Suprapubic skin (tissue), 4 donors: Measurements from ENCODE around the gene HBP1. TPM values are rescaled to one million over a fixed set of nuclear protein-coding genes. Genes with fewer than 3 reads are reported as not detected.
"Not testable (repeated sequence)": the region's sequence is repeated elsewhere in the genome, so short reads cannot be mapped to it uniquely, and the experiment has no call there.

ENCODE experiments used
- DNase-seq, 2 donors: peaks; one replicate each; pipeline ENCODE4 v3.0.0-alpha.2; 2019; ENCODE audit warnings: low spot score in 2 of 2
- H3K27ac ChIP-seq: fragments of 200-600 bp; sonication (generic); one replicate; pipeline ENCODE4 v1.5.1; 2019
- H3K27me3 ChIP-seq: fragments of 200-600 bp; sonication (generic); one replicate; pipeline ENCODE4 v1.5.1; 2019
- H3K36me3 ChIP-seq: fragments of 200-600 bp; sonication (generic); one replicate; pipeline ENCODE4 v1.5.1; 2019
- H3K4me1 ChIP-seq: fragments of 200-600 bp; sonication (generic); one replicate; pipeline ENCODE4 v1.5.1; 2019
- H3K4me3 ChIP-seq: fragments of 200-600 bp; sonication (generic); one replicate; pipeline ENCODE4 v1.5.1; 2019; ENCODE audit warnings: mild to moderate bottlenecking
- H3K9me3 ChIP-seq: fragments of 200-600 bp; sonication (generic); one replicate; pipeline ENCODE4 v1.5.1; 2019
- CTCF ChIP-seq, 2 donors: fragments of 200-600 bp in 1 of 2; fragments of 450-650 bp in 1 of 2; sonication (generic) in 1 of 2; IDR thresholded peaks; one replicate each; pipeline ENCODE4 v1.5.1; 2016 to 2019; ENCODE audit warnings: antibody characterized with exemption in 2 of 2, mild to moderate bottlenecking in 1 of 2, moderate library complexity in 1 of 2
- EP300 ChIP-seq: sonication (generic); formaldehyde crosslinking; IDR thresholded peaks from one replicate; pipeline ENCODE4 v1.6.1; 2017; ENCODE audit warnings: antibody characterized with exemption
- POLR2A ChIP-seq, 2 donors: fragments of 450-650 bp; IDR thresholded peaks; one replicate each; pipeline ENCODE4 v1.6.1; 2017; ENCODE audit warnings: antibody characterized with exemption in 2 of 2, mild to moderate bottlenecking in 2 of 2, moderate library complexity in 2 of 2
- POLR2AphosphoS5 ChIP-seq, 3 donors: sonication (generic); formaldehyde crosslinking; IDR thresholded peaks; one replicate each; pipeline ENCODE4 v1.6.1; 2017; ENCODE audit warnings: antibody characterized with exemption in 3 of 3
- WGBS: methylation state at CpG from one replicate; pipeline ENCODE4 v1.1.5; 2018; 5-methylcytosine and 5-hydroxymethylcytosine counted together
- total RNA-seq, 4 donors: library from RNA; depleted of rRNA; stranded (reverse); fragments of >200 nt; gene quantifications; one replicate each; pipeline ENCODE4 v1.1.0, GENCODE V29; 2016

The HBP1 gene
- total RNA-seq, 4 donors from 2014 or later, result 101 to 207 (median 138) TPM

GRCh38 chr7:107150375-107151073 is 18.3 kb upstream of the HBP1 start:
- Histone ChIP-seq H3K36me3 (no peaks in the 10 kb centered on the region), H3K4me3 (no peak overlapping the region), H3K4me1 (peaks cover 7% of the 10 kb centered on the region), H3K27ac (no peak overlapping the region), H3K9me3 (no peaks in the 10 kb centered on the region), H3K27me3 (no peaks in the 10 kb centered on the region)
- peak; percentile 82 to 86 for DNase-seq
- TF ChIP-seq CTCF (IDR thresholded peaks at IDR 0.05) (peak; percentile 44 to 50), POLR2A (IDR thresholded peaks at IDR 0.05) (no peak)
- 23% methylated on average over 4 of the region's 4 CpGs for WGBS

- Histone ChIP-seq H3K36me3 (no peaks in the 10 kb centered on the region), H3K9me3 (no peaks in the 10 kb centered on the region), H3K4me1 (peaks cover 7% of the 10 kb centered on the region), H3K27ac (no peak overlapping the region), H3K4me3 (no peak overlapping the region), H3K27me3 (no peaks in the 10 kb centered on the region)
- DNase-seq, result no peak
- 95% methylated on average over 7 of the region's 7 CpGs for WGBS
- TF ChIP-seq CTCF (IDR thresholded peaks at IDR 0.05), result no peak
These were observed 17.3 kb upstream of the HBP1 start for GRCh38 chr7:107151538-107151937.

- Histone ChIP-seq H3K36me3 (no peaks in the 10 kb centered on the region), H3K4me3 (no peak overlapping the region), H3K27me3 (no peaks in the 10 kb centered on the region), H3K4me1 (peaks cover 7% of the 10 kb centered on the region), H3K27ac (no peak overlapping the region), H3K9me3 (no peaks in the 10 kb centered on the region)
- WGBS, result 40% methylated on average over 4 of the region's 4 CpGs
- no peak for TF ChIP-seq EP300
- no peak for DNase-seq
These were observed 16.8 kb upstream of the HBP1 start for GRCh38 chr7:107152011-107152410.

GRCh38 chr7:107154826-107155225 is 14.0 kb upstream of the HBP1 start:
- no peak for TF ChIP-seq POLR2AphosphoS5 (IDR thresholded peaks at IDR 0.05)
- no peak for TF ChIP-seq POLR2A (IDR thresholded peaks at IDR 0.05)
- no peak for TF ChIP-seq EP300
- TF ChIP-seq CTCF (IDR thresholded peaks at IDR 0.05), result no peak
- Histone ChIP-seq H3K36me3 (no peaks in the 10 kb centered on the region), H3K9me3 (no peaks in the 10 kb centered on the region), H3K4me1 (no peaks in the 10 kb centered on the region), H3K4me3 (no peak overlapping the region), H3K27me3 (no peaks in the 10 kb centered on the region), H3K27ac (no peak overlapping the region)
- 97% methylated on average over 6 of the region's 6 CpGs for WGBS
- no peak for DNase-seq

GRCh38 chr7:107155726-107156125 is 13.1 kb upstream of the HBP1 start:
- not testable (repeated sequence) for H3K27ac ChIP-seq, DNase-seq, H3K4me1 ChIP-seq, H3K9me3 ChIP-seq, H3K4me3 ChIP-seq, H3K36me3 ChIP-seq, H3K27me3 ChIP-seq
- WGBS, result 93% methylated on average over 3 of the region's 3 CpGs

GRCh38 chr7:107157091-107157490 is 11.7 kb upstream of the HBP1 start:
- Histone ChIP-seq H3K9me3 (no peaks in the 10 kb centered on the region), H3K4me1 (no peaks in the 10 kb centered on the region), H3K36me3 (no peaks in the 10 kb centered on the region), H3K27ac (no peak overlapping the region), H3K27me3 (no peaks in the 10 kb centered on the region), H3K4me3 (no peak overlapping the region)
- TF ChIP-seq EP300, result no peak
- no peak for TF ChIP-seq CTCF (IDR thresholded peaks at IDR 0.05)
- TF ChIP-seq POLR2AphosphoS5 (IDR thresholded peaks at IDR 0.05), result no peak
- no peak for TF ChIP-seq POLR2A (IDR thresholded peaks at IDR 0.05)
- no peak for DNase-seq
- WGBS, result 84% methylated on average over 7 of the region's 7 CpGs
